ENCODE measurements around the gene RAMACL. TPM values are rescaled to one million over a fixed set of nuclear protein-coding genes. Genes with fewer than 3 reads are reported as not detected.

The RAMACL gene
- total and polyA plus RNA-seq, 2 donors (not counting 1 experiment from before 2014, with no cell fraction given), result 0.22 to 5.0 TPM

GRCh38 chr6:166566026-166567011 lies 20.2 kb downstream of the RAMACL start:
- peak overlapping the region; percentile 11 for H3K4me2 ChIP-seq (ENCODE audit: extremely low read depth, insufficient read depth, low read length)
- DNase-seq (ENCODE audit: low read depth in 2 of 2), result no peak
- TF ChIP-seq EZH2 (IDR thresholded peaks at IDR 0.05; ENCODE audit: low read length, missing control alignments) (no peak), CTCF (conservative IDR thresholded peaks at IDR 0.05 in 1 of 2, IDR thresholded peaks at IDR 0.05 in 1 of 2; ENCODE audit: low read depth in 1 of 2, low read length in 2 of 2) (no peak)
- no peaks in the 10 kb centered on the region for H3K9me3 ChIP-seq (ENCODE audit: control insufficient read depth, insufficient read depth, low read depth, low read length)
- H2AFZ ChIP-seq (ENCODE audit: low read length), result no peak overlapping the region
- H3K36me3 ChIP-seq (ENCODE audit: control insufficient read depth, insufficient read depth, low read length), result no peaks in the 10 kb centered on the region
- peak overlapping the region; percentile 9 for H3K9ac ChIP-seq (ENCODE audit: insufficient read depth, low read length)
- no peaks in the 10 kb centered on the region for H3K27me3 ChIP-seq (ENCODE audit: control insufficient read depth, insufficient read depth, low read length)
- peak overlapping the region; percentile 77 for H3K27ac ChIP-seq (ENCODE audit: insufficient read depth, low read length)
- H3K79me2 ChIP-seq (ENCODE audit: control insufficient read depth, insufficient read depth, low read length), result peaks cover 15% of the 10 kb centered on the region
- peaks cover 35% of the 10 kb centered on the region for H3K4me1 ChIP-seq (ENCODE audit: control insufficient read depth, extremely low read depth, insufficient read depth, low read length)
- H4K20me1 ChIP-seq (ENCODE audit: control insufficient read depth, extremely low read depth, insufficient read depth, low read length), result no peaks in the 10 kb centered on the region
- no peak overlapping the region for H3K4me3 ChIP-seq (replicated peaks in 1 of 4; ENCODE audit: control extremely low read depth in 1 of 4, insufficient read depth in 1 of 4, low read depth in 3 of 4, low read length in 4 of 4)

GRCh38 chr6:166565084-166565967 lies 21.2 kb downstream of the RAMACL start:
- H2AFZ ChIP-seq (ENCODE audit: low read length), result no peak overlapping the region
- no peak overlapping the region for H3K9ac ChIP-seq (ENCODE audit: insufficient read depth, low read length)
- H3K9me3 ChIP-seq (ENCODE audit: control insufficient read depth, insufficient read depth, low read depth, low read length), result no peaks in the 10 kb centered on the region
- peaks cover 36% of the 10 kb centered on the region for H3K4me1 ChIP-seq (ENCODE audit: control insufficient read depth, extremely low read depth, insufficient read depth, low read length)
- H3K4me2 ChIP-seq (ENCODE audit: extremely low read depth, insufficient read depth, low read length), result no peak overlapping the region
- H3K79me2 ChIP-seq (ENCODE audit: control insufficient read depth, insufficient read depth, low read length), result peaks cover 13% of the 10 kb centered on the region
- no peaks in the 10 kb centered on the region for H4K20me1 ChIP-seq (ENCODE audit: control insufficient read depth, extremely low read depth, insufficient read depth, low read length)
- no peak for DNase-seq (ENCODE audit: low read depth in 2 of 2)
- no peaks in the 10 kb centered on the region for H3K27me3 ChIP-seq (ENCODE audit: control insufficient read depth, insufficient read depth, low read length)
- peak overlapping the region; percentile 13 for H3K27ac ChIP-seq (ENCODE audit: insufficient read depth, low read length)
- H3K4me3 ChIP-seq (replicated peaks in 1 of 4; ENCODE audit: control extremely low read depth in 1 of 4, insufficient read depth in 1 of 4, low read depth in 3 of 4, low read length in 4 of 4), result no peak overlapping the region
- TF ChIP-seq EZH2 (IDR thresholded peaks at IDR 0.05; ENCODE audit: low read length, missing control alignments), result no peak
- TF ChIP-seq CTCF (conservative IDR thresholded peaks at IDR 0.05 in 1 of 2, IDR thresholded peaks at IDR 0.05 in 1 of 2; ENCODE audit: low read depth in 1 of 2, low read length in 2 of 2), result no peak
- H3K36me3 ChIP-seq (ENCODE audit: control insufficient read depth, insufficient read depth, low read length), result no peaks in the 10 kb centered on the region

- no peaks in the 10 kb centered on the region for H3K9me3 ChIP-seq (ENCODE audit: control insufficient read depth, insufficient read depth, low read depth, low read length)
- peaks cover 6% of the 10 kb centered on the region for H3K79me2 ChIP-seq (ENCODE audit: control insufficient read depth, insufficient read depth, low read length)
- TF ChIP-seq EZH2 (IDR thresholded peaks at IDR 0.05; ENCODE audit: low read length, missing control alignments) (no peak), CTCF (conservative IDR thresholded peaks at IDR 0.05 in 1 of 2, IDR thresholded peaks at IDR 0.05 in 1 of 2; ENCODE audit: low read depth in 1 of 2, low read length in 2 of 2) (no peak)
Observed at GRCh38 chr6:166563805-166564204, 22.7 kb downstream of the RAMACL start.

More at GRCh38 chr6:166563805-166564204, 22.7 kb downstream of the RAMACL start:
- Histone ChIP-seq H3K36me3 (ENCODE audit: control insufficient read depth, insufficient read depth, low read length) (no peaks in the 10 kb centered on the region), H3K9ac (ENCODE audit: insufficient read depth, low read length) (no peak overlapping the region), H2AFZ (ENCODE audit: low read length) (no peak overlapping the region), H3K27ac (ENCODE audit: insufficient read depth, low read length) (no peak overlapping the region), H3K27me3 (ENCODE audit: control insufficient read depth, insufficient read depth, low read length) (no peaks in the 10 kb centered on the region), H3K4me2 (ENCODE audit: extremely low read depth, insufficient read depth, low read length) (no peak overlapping the region), H4K20me1 (ENCODE audit: control insufficient read depth, extremely low read depth, insufficient read depth, low read length) (no peaks in the 10 kb centered on the region), H3K4me1 (ENCODE audit: control insufficient read depth, extremely low read depth, insufficient read depth, low read length) (peaks cover 31% of the 10 kb centered on the region), H3K4me3 (replicated peaks in 1 of 4; ENCODE audit: control extremely low read depth in 1 of 4, insufficient read depth in 1 of 4, low read depth in 3 of 4, low read length in 4 of 4) (no peak overlapping the region)
- no peak for DNase-seq (ENCODE audit: low read depth in 2 of 2)

Measured in fibroblast of lung (primary cell).